ENCODE measurements around the gene NUDT14.

Gene NUDT14

GRCh38 chr14:105172476-105172875 lies 8.6 kb downstream of the NUDT14 start:
- DNase-seq = no peak

GRCh38 chr14:105171004-105171673 lies 10.0 kb downstream of the NUDT14 start:
- no peak for DNase-seq

GRCh38 chr14:105169776-105170655 lies 11.1 kb downstream of the NUDT14 start:
- DNase-seq = no peak

- DNase-seq = no peak
These were observed 12.1 kb downstream of the NUDT14 start for GRCh38 chr14:105168979-105169507.

- no peak for DNase-seq
These were observed 12.6 kb downstream of the NUDT14 start, which contains the start of gene JAG2 for GRCh38 chr14:105168496-105168978. Gene JAG2, minus strand, starts transcription at chr14:105168776. Its CDS starts 356 bp downstream, at chr14:105168420.

GRCh38 chr14:105168093-105168420 lies 13.1 kb downstream of the NUDT14 start:
- no peak for DNase-seq

GRCh38 chr14:105167303-105168092 lies 13.6 kb downstream of the NUDT14 start:
- DNase-seq = no peak

- DNase-seq = no peak
These were observed 14.4 kb downstream of the NUDT14 start for GRCh38 chr14:105166571-105167302.

GRCh38 chr14:105165761-105166485 lies 15.2 kb downstream of the NUDT14 start:
- no peak for DNase-seq

GRCh38 chr14:105165134-105165704 lies 15.9 kb downstream of the NUDT14 start:
- DNase-seq = no peak

- DNase-seq = no peak
These were observed 17.9 kb downstream of the NUDT14 start for GRCh38 chr14:105163040-105163742.

- no peak for DNase-seq
These were observed 18.5 kb downstream of the NUDT14 start for GRCh38 chr14:105162669-105162979.

- DNase-seq = no peak
These were observed 19.0 kb downstream of the NUDT14 start for GRCh38 chr14:105161964-105162668.

- DNase-seq = no peak
These were observed 19.8 kb downstream of the NUDT14 start for GRCh38 chr14:105161309-105161708.

GRCh38 chr14:105160776-105161175 lies 20.3 kb downstream of the NUDT14 start:
- DNase-seq = no peak

GRCh38 chr14:105159344-105159743 lies 21.8 kb downstream of the NUDT14 start:
- no peak for DNase-seq

GRCh38 chr14:105158794-105159193 lies 22.3 kb downstream of the NUDT14 start:
- DNase-seq = no peak

GRCh38 chr14:105157872-105158271 lies 23.2 kb downstream of the NUDT14 start:
- DNase-seq = no peak

GRCh38 chr14:105156414-105157375 lies 24.4 kb downstream of the NUDT14 start:
- no peak for DNase-seq

All from islet precursor cell (in vitro differentiated cells).